ENCODE data around the gene NIPA2.

Gene NIPA2

DNA sequence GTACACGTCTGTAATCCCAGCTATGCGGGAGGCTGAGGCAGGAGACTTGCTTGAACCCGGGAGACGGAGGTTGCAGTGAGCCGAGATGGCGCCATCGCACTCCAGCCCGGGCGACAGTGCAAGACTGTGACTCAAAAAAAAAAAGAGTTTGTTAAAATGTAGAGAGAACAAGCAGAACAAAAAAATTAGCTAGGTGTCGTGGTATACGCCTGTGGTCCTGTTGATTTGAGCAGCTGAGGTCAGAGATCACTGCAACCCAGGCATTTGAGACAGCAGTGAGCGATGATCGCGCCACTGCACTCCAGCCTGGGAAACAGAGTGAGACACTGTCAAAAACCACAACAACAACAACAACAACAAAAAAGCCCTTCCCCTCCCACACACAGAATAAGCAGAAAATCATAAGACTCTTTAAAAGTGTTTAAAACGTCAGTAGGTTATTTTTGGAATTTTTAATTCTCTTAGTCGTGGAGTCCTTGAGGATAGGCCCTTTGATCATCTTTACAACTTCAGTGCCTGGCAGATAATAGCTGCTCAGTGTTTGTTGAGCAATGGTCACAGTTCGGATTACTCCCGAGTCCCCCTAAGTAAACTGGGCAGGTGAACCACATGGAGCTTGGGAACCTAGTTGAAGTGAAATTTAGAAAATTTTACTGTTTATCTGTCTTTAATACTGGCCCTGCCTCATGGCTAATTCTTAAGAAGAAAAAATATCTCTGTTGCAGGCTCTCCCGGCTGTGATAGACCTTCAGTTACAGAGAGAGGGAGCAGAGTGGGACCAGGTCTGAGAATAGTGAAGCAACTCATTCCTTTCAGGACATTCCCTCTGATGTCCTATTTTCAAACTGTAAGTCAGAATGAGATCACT lies 6.2 kb downstream of the NIPA2 start:
- no peak for DNase-seq

DNA sequence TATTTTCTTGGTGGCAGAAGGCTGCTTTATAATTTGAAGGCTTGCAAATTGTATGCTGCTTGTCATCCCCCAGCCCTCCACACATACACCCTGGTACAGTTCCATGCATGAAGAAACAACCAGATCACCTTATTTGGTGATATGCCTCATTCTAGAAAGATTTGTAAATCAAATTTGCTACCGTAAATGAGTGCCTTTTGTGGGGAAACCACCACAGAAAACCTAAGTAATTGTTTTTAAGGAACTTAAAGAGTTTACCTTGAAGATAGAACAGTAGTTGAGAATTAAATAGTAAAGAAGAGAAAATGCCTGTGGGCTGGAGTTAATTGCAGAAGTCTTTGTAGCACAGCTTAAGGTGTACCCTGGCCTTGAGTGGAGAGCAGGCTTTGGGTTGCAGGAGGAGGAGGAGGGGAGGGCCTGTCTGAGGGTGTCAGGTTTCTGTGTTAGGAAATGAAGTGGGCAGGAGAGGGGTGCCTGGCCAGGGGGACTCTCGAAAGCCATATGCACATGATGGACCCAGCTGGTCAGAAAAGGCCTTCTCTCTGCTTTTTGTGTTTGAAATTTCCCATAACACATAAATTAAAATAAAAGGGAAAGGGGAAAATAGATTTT lies 6.9 kb downstream of the NIPA2 start:
- DNase-seq: no peak

- DNase-seq: no peak
These were observed 7.6 kb downstream of the NIPA2 start for GRCh38 chr15:22846073-22846472.

DNA sequence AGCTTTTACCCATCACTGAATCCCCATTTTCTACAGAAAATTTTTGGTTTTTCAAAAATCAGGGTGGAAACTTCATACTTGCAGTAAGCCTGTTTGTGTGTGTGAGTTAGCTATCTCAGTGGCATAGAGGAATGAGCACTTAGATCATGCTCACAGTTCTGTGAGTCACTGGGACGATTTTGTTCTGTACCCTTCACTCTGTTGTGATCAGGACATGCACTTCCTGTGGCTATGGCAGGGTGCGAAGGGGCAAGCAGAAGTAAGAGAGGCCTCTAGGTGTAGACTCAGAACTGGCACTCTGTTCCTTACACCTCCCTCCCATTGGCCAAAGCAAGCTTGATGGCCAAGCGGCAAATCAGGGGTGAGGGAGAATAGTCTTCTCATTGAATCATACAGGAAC lies 11.6 kb downstream of the NIPA2 start:
- DNase-seq: no peak

- no peak for DNase-seq
These were observed 13.0 kb downstream of the NIPA2 start for GRCh38 chr15:22851513-22851912.

GRCh38 chr15:22855791-22856190 lies 17.3 kb downstream of the NIPA2 start:
- DNase-seq: no peak

DNA sequence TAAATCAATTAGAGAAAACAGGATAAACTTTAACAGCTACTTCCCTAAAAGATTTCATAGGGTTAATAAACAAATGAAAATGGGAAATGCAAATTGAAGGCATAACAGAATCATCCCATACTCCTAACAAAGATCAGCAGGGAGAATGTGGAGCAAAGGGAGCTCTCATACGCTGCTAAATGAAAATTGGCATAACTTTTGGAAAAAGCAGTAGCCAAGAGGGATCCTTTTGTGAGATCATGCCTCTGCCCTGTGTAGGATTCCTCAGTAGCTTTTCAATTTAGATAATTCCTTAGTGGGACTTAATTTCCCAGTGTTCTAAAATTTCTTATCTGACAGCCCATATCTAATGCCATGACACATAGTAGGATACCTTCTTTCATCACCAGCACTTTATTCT lies 18.2 kb downstream of the NIPA2 start:
- no peak for DNase-seq

DNA sequence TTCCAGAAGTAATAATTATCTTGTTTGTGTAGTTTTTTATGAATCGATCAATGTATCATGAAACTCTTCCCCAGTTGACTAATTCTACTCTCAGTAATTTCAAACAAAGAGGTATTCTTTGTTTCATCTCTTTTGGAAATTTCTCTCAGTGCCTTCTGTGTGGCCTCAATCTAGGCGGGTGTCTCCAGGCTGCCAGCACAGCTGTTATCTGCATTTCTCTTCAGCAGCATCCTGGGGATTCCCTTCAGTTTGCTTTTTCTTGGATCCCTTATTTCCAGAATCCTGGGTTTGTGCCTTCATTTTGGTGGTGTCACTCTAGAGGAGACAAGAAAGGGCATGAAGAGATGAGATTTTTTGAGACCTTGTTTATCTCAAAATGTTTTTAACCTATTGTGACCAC lies 22.7 kb downstream of the NIPA2 start:
- DNase-seq: no peak

DNA sequence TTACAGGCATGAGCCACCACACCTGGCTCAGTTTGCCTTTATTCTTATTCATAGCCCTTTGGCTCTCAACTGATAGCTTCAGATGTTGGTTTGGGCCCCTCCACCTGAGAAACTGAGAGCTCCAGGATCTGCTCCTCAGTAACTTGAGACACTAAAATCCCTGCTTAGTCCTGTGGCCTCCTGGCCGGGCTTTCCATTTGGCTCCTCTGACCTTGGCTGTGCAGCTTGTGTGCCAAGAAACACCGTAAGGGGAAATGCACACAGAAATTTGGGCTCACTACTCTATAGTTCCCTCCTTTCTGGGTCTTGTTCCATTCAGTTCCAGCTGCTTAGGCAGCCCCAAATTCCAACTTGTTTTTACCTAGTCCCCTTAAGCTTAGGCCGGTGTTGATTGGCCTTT lies 24.9 kb downstream of the NIPA2 start:
- no peak for DNase-seq

DNA sequence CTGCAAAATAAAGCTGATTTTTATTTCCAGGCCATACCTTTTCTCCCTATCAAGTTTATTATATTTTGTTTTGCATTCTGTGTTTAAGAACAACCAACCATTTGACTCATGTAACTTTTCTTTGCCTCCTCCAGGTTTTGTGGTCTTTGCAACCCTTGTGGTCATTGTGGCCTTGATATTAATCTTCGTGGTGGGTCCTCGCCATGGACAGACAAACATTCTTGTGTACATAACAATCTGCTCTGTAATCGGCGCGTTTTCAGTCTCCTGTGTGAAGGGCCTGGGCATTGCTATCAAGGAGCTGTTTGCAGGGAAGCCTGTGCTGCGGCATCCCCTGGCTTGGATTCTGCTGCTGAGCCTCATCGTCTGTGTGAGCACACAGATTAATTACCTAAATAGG lies 27.6 kb downstream of the NIPA2 start:
- no peak for DNase-seq

DNA sequence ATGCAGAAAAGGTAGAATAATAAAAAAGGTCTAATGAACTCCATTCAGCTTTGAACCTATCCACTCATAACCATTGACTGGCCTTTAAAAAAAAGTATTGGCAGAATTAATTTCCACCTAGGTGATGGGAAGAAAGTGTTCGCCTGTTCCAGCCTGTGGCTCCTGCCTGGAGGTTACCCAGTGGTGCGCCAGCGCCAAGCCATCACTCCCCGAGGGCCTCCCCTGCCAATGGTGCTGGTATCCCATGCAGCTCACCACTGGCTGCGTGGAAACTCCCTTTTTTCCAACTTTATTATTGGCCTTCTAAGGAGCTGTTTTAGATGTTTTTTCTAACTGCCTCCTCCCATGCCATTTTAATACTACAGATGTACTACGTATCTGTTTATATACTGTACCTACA lies 29.4 kb downstream of the NIPA2 start:
- DNase-seq: no peak

- no peak for DNase-seq
These were observed 30.0 kb downstream of the NIPA2 start for GRCh38 chr15:22868495-22868894.

GRCh38 chr15:22868928-22869327 lies 30.5 kb downstream of the NIPA2 start:
- DNase-seq: no peak

DNA sequence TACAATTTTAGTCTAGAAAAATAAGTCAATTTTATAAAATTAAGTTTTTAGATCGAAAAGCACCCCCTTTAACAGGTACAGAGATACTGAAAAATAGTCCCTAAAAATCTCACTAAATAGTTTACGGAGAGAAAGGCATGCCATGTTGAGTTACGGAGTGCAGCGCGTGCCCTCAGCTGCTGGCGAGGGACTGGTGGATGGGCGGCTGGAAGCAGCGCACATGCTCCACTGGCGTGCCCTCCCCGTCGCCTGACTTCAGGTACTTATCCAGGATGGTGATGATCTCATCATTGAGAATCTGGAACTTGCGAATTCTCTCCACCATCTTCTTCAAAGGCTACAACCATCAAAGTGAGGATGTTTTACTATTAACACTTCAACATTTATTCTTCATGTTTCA lies 31.4 kb downstream of the NIPA2 start:
- DNase-seq: no peak

- no peak for DNase-seq
These were observed 32.4 kb downstream of the NIPA2 start for GRCh38 chr15:22870865-22871264.

DNA sequence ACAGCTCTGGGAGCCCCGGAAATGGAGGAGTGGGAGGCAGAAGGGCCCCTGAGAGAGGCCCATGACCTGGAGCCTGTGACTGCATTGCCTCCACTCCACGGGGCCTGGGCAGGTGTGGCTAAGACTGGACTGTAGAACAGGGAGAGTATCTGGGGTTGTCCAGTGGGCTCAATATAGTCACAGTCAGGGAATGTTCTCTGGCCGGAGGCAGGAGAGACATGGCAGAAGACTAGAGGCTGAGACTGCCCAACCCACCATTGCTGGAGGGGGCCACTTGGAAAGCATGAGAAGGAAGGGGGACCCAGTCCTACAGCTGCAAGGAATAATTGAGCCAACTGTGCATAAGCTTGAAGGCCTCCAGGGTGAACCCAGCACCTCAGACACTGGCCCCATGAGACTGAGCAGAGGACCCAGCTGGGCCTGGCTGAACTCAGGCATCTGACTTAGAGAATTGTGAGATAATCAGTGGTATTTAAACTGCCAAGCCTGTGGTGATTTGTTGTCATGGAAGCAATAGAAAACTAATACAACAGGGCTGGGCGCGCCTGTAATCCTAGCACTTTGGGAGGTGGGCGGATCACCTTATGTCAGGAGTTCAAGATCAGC lies 33.1 kb downstream of the NIPA2 start:
- no peak for DNase-seq

DNA sequence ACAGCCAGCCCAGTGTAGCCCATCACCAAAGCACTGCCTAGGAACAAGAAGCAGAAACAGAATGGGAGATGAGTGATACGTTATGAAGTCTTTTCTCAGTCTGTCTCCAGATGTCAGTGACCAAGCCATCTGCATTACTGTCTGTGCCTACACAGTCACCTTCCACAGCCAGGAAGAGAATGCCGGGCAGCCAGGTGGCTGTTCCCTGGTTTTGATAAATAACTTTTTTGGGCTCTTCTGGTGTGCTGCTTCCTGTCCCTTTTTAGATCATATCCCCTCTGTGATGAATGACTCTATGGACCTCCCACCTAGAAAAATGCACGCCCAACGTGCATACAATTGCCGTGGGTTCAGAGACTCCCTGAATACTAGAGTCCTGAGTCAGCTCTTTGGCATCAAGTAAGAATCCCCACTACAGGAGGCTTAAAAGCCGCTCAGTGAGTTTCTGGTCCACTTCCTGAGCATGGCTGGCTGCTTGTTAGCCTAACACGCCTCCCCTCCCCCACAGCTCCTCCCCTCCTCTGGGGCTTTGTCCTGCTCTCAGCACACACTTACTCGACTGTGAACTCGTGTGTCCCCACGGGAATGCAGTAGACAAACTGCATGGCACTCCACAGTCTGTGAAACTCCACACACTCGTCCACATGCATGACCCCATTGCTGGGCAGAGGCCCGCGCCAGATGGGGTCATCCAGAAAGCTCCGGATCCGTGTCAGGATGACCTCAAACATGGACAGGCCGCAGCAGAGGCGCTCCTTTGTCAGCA lies 34.7 kb downstream of the NIPA2 start:
- no peak for DNase-seq

GRCh38 chr15:22873841-22874240 lies 35.4 kb downstream of the NIPA2 start:
- DNase-seq: no peak

DNA sequence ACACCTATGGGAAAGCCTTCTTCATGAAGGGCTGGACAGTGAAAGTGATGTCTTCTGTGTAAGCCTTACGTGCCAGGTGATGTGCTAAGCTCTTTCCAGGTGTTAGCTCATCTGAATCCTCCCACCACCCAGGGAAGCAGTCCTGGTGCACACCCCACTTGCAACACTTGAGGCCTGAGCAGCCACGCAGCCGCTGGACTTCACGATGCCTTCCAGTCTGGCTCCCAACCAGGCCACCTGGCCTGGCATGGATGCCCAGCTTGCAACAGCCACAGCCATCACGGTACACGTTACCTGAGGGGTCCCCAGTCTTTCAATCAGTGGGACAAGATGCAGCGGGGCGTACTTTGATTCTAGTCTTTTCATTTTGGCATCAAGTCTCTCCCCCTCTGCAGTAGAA lies 35.8 kb downstream of the NIPA2 start:
- no peak for DNase-seq

DNA sequence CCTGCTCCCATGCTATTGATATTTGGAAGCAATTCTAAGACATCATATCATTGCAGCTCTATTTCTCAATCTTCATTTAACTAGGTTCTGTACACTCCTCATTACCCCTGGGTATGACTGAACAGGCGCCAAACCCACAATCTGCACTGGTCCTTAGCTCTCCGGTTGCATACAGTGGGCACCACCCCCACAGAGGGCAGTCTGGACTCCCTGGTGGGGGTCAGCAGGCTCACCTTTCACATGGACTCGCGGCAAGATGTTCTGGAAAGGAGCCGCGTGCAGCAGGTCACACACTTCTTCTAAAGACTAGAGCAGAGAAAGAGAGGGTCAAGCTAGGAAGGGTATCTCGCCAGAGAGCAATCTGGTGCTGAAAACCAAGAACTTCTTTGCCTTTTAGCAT lies 36.5 kb downstream of the NIPA2 start:
- DNase-seq: no peak

- no peak for DNase-seq
These were observed 38.7 kb downstream of the NIPA2 start for GRCh38 chr15:22877117-22877516.

DNA sequence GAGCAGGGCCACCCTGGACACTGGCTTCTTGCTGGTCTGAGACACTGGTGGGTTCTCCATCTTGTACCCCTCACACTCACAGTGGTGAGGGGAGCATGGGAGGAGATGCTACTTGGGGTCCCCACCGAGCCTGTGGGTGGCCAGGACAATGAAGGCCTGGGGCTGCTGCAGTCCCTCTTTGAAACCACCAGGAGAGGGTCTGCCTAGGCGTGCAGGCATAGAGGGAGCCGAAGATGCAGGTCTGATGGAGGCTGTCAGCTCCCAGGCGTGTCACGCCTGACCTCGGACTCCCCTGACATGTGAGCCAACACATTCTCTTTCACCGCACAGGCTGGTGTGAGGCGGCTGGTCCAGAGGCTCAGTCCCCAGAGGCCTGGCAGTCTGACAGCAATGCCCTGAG lies 39.1 kb downstream of the NIPA2 start:
- DNase-seq: no peak

DNA sequence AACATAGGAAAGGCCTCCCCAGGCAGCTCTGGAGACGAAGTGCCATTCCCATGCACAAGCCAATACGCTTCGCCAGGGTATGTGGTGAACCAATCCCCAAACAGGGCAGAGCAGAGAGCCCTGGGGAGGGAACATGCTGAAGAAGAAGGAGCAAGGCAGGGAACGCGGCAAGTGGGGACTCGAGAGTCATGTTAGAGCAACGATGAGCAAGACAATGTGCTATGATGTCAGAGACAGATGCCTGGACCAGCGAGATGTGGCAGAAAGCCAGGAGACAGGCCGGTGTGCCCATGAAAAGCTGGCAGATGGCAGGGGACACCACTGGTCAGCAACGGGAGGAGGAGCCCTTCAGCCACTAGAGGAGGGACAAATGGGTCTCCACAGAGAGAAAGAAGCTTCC lies 39.6 kb downstream of the NIPA2 start:
- DNase-seq: no peak

Measured in NCI-H1930 (cell line).